ENCODE results near the gene THADA.

Gene THADA

GRCh38 chr2:43345391-43345813 lies 250.4 kb downstream of the THADA start:
- H3K27me3 ChIP-seq (ENCODE audit: insufficient read depth, low read length, poor library complexity) = no peaks in the 10 kb centered on the region
- H4K20me1 ChIP-seq (ENCODE audit: insufficient read depth, low read length) = no peaks in the 10 kb centered on the region
- no peak overlapping the region for H3K27ac ChIP-seq (ENCODE audit: low read length)
- H3K9me3 ChIP-seq (ENCODE audit: insufficient read depth, low read length, severe bottlenecking) = no peaks in the 10 kb centered on the region
- TF ChIP-seq, protein P1, sequence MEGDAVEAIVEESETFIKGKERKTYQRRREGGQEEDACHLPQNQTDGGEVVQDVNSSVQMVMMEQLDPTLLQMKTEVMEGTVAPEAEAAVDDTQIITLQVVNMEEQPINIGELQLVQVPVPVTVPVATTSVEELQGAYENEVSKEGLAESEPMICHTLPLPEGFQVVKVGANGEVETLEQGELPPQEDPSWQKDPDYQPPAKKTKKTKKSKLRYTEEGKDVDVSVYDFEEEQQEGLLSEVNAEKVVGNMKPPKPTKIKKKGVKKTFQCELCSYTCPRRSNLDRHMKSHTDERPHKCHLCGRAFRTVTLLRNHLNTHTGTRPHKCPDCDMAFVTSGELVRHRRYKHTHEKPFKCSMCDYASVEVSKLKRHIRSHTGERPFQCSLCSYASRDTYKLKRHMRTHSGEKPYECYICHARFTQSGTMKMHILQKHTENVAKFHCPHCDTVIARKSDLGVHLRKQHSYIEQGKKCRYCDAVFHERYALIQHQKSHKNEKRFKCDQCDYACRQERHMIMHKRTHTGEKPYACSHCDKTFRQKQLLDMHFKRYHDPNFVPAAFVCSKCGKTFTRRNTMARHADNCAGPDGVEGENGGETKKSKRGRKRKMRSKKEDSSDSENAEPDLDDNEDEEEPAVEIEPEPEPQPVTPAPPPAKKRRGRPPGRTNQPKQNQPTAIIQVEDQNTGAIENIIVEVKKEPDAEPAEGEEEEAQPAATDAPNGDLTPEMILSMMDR (IDR thresholded peaks at IDR 0.05; ENCODE audit: borderline replicate concordance, extremely low read depth, low read length, poor library complexity, severe bottlenecking) = no peak
- TF ChIP-seq EZH2 (IDR thresholded peaks at IDR 0.05; ENCODE audit: borderline replicate concordance, low read depth, low read length, severe bottlenecking) = no peak
- no peak for DNase-seq
- no peak overlapping the region for H3K4me3 ChIP-seq (ENCODE audit: low read depth in 1 of 2, low read length in 2 of 2)
- H3K4me2 ChIP-seq (ENCODE audit: insufficient read depth, low read length) = no peak overlapping the region
- no peak overlapping the region for H2AFZ ChIP-seq (ENCODE audit: low read depth, low read length)
- H3K36me3 ChIP-seq (ENCODE audit: insufficient read depth, low read length) = peaks cover 20% of the 10 kb centered on the region
- no peaks in the 10 kb centered on the region for H3K79me2 ChIP-seq (ENCODE audit: insufficient read depth, low read length)
- no peak overlapping the region for H3K9ac ChIP-seq (ENCODE audit: low read depth, low read length)
- ATAC-seq (ENCODE audit: insufficient read depth, low read depth) = no peak
- no peaks in the 10 kb centered on the region for H3K4me1 ChIP-seq (ENCODE audit: insufficient read depth, low read length)

GRCh38 chr2:43344868-43345373 lies 250.9 kb downstream of the THADA start:
- no peak for ATAC-seq (ENCODE audit: insufficient read depth, low read depth)
- H3K27ac ChIP-seq (ENCODE audit: low read length) = no peak overlapping the region
- H3K79me2 ChIP-seq (ENCODE audit: insufficient read depth, low read length) = no peaks in the 10 kb centered on the region

GRCh38 chr2:43343573-43344304 lies 252.1 kb downstream of the THADA start:
- no peaks in the 10 kb centered on the region for H3K4me1 ChIP-seq (ENCODE audit: insufficient read depth, low read length)
- H3K36me3 ChIP-seq (ENCODE audit: insufficient read depth, low read length) = peaks cover 20% of the 10 kb centered on the region
- no peak overlapping the region for H3K4me2 ChIP-seq (ENCODE audit: insufficient read depth, low read length)
- DNase-seq (no peak), ATAC-seq (ENCODE audit: insufficient read depth, low read depth) (no peak)
- no peak for TF ChIP-seq EZH2 (IDR thresholded peaks at IDR 0.05; ENCODE audit: borderline replicate concordance, low read depth, low read length, severe bottlenecking)
- TF ChIP-seq, protein P1 (IDR thresholded peaks at IDR 0.05; ENCODE audit: borderline replicate concordance, extremely low read depth, low read length, poor library complexity, severe bottlenecking) = no peak
- no peak overlapping the region for H3K4me3 ChIP-seq (ENCODE audit: low read depth in 1 of 2, low read length in 2 of 2)
- H3K79me2 ChIP-seq (ENCODE audit: insufficient read depth, low read length) = no peaks in the 10 kb centered on the region
- H2AFZ ChIP-seq (ENCODE audit: low read depth, low read length) = no peak overlapping the region
- no peaks in the 10 kb centered on the region for H3K27me3 ChIP-seq (ENCODE audit: insufficient read depth, low read length, poor library complexity)
- no peaks in the 10 kb centered on the region for H4K20me1 ChIP-seq (ENCODE audit: insufficient read depth, low read length)
- no peak overlapping the region for H3K27ac ChIP-seq (ENCODE audit: low read length)
- no peaks in the 10 kb centered on the region for H3K9me3 ChIP-seq (ENCODE audit: insufficient read depth, low read length, severe bottlenecking)
- no peak overlapping the region for H3K9ac ChIP-seq (ENCODE audit: low read depth, low read length)

More at GRCh38 chr2:43344868-43345373, 250.9 kb downstream of the THADA start:
- Histone ChIP-seq H3K4me1 (ENCODE audit: insufficient read depth, low read length) (no peaks in the 10 kb centered on the region), H3K27me3 (ENCODE audit: insufficient read depth, low read length, poor library complexity) (no peaks in the 10 kb centered on the region), H3K4me2 (ENCODE audit: insufficient read depth, low read length) (no peak overlapping the region), H3K36me3 (ENCODE audit: insufficient read depth, low read length) (peaks cover 20% of the 10 kb centered on the region), H4K20me1 (ENCODE audit: insufficient read depth, low read length) (no peaks in the 10 kb centered on the region), H3K9ac (ENCODE audit: low read depth, low read length) (no peak overlapping the region), H2AFZ (ENCODE audit: low read depth, low read length) (no peak overlapping the region), H3K4me3 (ENCODE audit: low read depth in 1 of 2, low read length in 2 of 2) (no peak overlapping the region), H3K9me3 (ENCODE audit: insufficient read depth, low read length, severe bottlenecking) (no peaks in the 10 kb centered on the region)
- TF ChIP-seq, protein P1 (IDR thresholded peaks at IDR 0.05; ENCODE audit: borderline replicate concordance, extremely low read depth, low read length, poor library complexity, severe bottlenecking) = no peak
- DNase-seq = no peak
